RWPE1 (cell line): ENCODE results near the gene PTCH2.

ENCODE experiments used
- CTCF ChIA-PET: fragments of 350-600 bp; sonication (Branson Sonifier 250); formaldehyde crosslinking; extraction: SDS; loops from one replicate; lab custom pipeline; 2021; lab: Yijun Ruan, JAX
- POLR2A ChIA-PET: fragments of 400-600 bp; formaldehyde crosslinking; extraction: SDS; loops from one replicate; lab custom pipeline; 2020; ENCODE audit warnings: antibody characterized with exemption; ENCODE audit not compliant: low non-redundant PET; lab: Yijun Ruan, JAX
- DNase-seq: peaks from one replicate; pipeline ENCODE4 v3.0.0; 2012; ENCODE audit warnings: low spot score
- H3K27ac ChIP-seq: fragments of 450-650 bp; 2 replicates; pipeline ENCODE4 v1.5.1; 2017
- TF ChIP-seq, protein P1 (sequence below): fragments of 450-650 bp; conservative IDR thresholded peaks from 2 replicates; pipeline ENCODE4 v1.5.1; 2017; ENCODE audit warnings: low read depth, mild to moderate bottlenecking

PTCH2 gene

GRCh38 chr1:44805311-44806024 is 37.6 kb downstream of the PTCH2 start:
- POLR2A ChIA-PET: no interaction called here
- peak overlapping the region; percentile 99 for H3K27ac ChIP-seq
- CTCF ChIA-PET: no interaction called here
- TF ChIP-seq, protein P1, sequence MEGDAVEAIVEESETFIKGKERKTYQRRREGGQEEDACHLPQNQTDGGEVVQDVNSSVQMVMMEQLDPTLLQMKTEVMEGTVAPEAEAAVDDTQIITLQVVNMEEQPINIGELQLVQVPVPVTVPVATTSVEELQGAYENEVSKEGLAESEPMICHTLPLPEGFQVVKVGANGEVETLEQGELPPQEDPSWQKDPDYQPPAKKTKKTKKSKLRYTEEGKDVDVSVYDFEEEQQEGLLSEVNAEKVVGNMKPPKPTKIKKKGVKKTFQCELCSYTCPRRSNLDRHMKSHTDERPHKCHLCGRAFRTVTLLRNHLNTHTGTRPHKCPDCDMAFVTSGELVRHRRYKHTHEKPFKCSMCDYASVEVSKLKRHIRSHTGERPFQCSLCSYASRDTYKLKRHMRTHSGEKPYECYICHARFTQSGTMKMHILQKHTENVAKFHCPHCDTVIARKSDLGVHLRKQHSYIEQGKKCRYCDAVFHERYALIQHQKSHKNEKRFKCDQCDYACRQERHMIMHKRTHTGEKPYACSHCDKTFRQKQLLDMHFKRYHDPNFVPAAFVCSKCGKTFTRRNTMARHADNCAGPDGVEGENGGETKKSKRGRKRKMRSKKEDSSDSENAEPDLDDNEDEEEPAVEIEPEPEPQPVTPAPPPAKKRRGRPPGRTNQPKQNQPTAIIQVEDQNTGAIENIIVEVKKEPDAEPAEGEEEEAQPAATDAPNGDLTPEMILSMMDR: no peak
- DNase-seq: no peak

DNA sequence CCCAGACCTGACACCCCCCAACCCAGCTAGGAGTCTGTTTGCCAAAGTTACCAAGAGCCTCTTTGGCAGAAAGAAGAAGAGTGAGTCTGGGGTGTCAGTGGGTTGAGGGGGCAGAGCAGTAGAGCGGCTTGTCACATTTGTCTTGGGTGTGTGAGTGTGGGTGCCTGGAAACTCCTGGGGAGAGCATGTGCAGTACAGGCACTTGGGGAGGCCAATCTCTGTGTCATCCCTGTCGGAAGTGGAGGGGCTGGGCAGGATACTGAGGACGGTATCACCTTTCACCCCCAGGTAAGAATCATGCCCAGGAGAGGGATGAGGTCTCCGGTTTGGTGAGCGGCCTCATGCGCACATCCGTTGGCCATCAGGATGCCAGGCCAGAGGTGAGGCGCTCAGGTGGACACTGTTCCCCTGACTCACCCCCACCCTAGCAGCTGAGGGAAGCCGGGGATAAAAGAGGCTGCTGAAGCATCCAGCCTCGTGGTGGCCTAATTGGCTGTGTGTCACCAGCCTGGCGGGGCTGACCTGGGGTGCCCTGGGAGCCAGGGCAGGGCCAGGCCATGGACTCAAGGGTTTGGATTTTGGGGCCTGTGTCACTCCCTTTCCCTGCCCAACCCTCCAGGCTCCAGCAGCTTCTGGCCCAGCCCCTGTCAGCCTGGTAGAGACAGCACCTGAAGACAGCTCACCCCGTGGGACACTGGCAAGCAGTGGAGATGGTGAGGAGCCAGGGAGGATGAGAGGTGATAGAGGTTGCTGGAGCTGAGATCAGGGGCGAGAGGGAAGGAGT is 39.5 kb downstream of the PTCH2 start:
- peak overlapping the region; percentile 99 for H3K27ac ChIP-seq
- ChIA-PET CTCF (no interaction called here), POLR2A (interaction anchor here (0.5 kb wide), 1 partner anchor 11 kb away, joined by 5 read pairs; no protein-coding TSS in a partner anchor)
- no peak for DNase-seq
- TF ChIP-seq, protein P1: no peak

GRCh38 chr1:44803062-44803311 is 40.1 kb downstream of the PTCH2 start:
- TF ChIP-seq, protein P1: no peak
- CTCF ChIA-PET: no interaction called here
- no peak for DNase-seq
- H3K27ac ChIP-seq: peak overlapping the region; percentile 99
- POLR2A ChIA-PET: interaction anchor here (0.5 kb wide), 1 partner anchor 11 kb away, joined by 5 read pairs; no protein-coding TSS in a partner anchor

- TF ChIP-seq, protein P1: no peak
- no peak for DNase-seq
- POLR2A ChIA-PET: no interaction called here
- CTCF ChIA-PET: no interaction called here
- peak overlapping the region; percentile 99 for H3K27ac ChIP-seq
Measured at GRCh38 chr1:44802306-44803061, 40.6 kb downstream of the PTCH2 start.

- ChIA-PET POLR2A (no interaction called here), CTCF (interaction anchor here (0.5 kb wide), 2 partner anchors 70 to 505 kb away, joined by 3 to 10 read pairs; no protein-coding TSS in a partner anchor)
- DNase-seq: no peak
- TF ChIP-seq, protein P1: no peak
- H3K27ac ChIP-seq: peak overlapping the region; percentile 99
Measured at GRCh38 chr1:44801491-44802305, 41.4 kb downstream of the PTCH2 start.
